CD1c-positive myeloid dendritic cell (primary cell): ENCODE results near the gene BROX.
"Not testable (repeated sequence)": the region's sequence is repeated elsewhere in the genome, so short reads cannot be mapped to it uniquely, and the experiment has no call there.

ENCODE experiments used
- DNase-seq: peaks from one replicate; pipeline ENCODE4 v3.0.0-alpha.2; 2016; ENCODE audit errors: extremely low spot score

The BROX gene

GRCh38 chr1:222712253-222713090 lies at the start of gene BROX, which contains the start of gene AIDA:
BROX (plus strand) TSS chr1:222712564; CDS start chr1:222715700, 3,136 bp downstream.
AIDA (minus strand) TSS chr1:222712491; CDS start chr1:222712317, 174 bp downstream.
- DNase-seq: peak; percentile 95

DNA sequence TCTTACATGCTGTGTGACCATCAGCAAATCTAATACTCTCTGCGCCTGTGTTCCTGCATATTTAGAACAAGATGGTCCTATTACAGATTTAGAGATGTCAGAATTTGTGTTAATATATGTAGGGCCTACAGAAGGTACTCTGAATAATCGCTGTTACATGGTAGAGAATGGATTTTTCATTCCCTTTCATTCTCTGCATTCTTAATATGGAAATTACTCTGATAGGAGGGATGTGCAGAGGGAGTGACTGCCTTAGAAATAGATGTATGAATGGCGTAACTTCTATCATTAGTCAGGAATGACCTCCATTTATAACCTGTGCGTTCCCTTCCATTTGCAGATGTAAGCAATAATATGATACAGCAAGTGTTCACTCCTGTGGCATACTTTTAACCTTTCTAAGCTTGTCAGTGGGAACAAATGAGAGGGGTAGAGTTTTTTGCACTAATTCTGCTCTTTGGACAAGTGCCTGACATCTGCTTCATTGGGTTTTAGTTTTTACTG lies 48.9 kb upstream of the BROX start:
- DNase-seq: no peak

DNA sequence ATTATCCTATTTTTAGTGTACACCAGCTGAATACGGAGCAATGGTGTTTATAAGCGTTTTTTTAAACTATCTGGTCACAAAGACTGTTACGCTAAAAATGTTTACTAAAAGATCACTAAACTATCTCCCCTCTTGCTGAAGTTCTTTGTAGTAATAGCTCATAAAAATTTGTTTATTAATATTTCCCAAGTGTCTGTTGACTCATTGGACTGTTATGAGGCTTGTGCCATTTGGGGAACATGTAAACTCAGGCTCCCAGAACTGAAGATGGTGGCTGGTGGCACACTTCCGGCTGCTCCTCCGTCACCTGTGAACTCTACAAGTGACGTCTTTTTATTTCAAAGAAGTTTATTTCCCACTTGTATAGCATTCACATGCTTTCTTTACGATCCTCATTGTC lies 46.4 kb upstream of the BROX start:
- no peak for DNase-seq

- not testable (repeated sequence) for DNase-seq
Measured at GRCh38 chr1:222668184-222668583, 44.2 kb upstream of the BROX start.

DNA sequence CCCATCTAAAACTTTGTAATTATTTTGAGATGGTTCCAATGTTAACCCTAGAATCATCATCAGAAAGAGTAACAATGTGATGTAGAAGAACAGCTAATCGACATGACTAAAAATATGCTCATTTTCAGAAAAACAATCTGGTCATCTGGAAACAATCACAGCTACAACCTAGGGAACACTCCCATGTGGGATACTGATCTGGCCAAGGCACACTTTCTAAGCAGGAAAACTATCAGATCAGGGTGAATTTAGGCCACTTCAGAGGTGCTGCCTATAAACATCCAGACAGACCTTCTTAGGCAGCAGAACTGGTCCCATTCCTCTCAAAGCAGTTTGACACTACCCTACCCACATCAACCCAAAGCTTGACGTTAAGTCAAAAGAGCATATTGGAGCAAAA lies 43.3 kb upstream of the BROX start:
- not testable (repeated sequence) for DNase-seq

- DNase-seq: no peak
Measured at GRCh38 chr1:222670110-222670509, 42.3 kb upstream of the BROX start.

DNA sequence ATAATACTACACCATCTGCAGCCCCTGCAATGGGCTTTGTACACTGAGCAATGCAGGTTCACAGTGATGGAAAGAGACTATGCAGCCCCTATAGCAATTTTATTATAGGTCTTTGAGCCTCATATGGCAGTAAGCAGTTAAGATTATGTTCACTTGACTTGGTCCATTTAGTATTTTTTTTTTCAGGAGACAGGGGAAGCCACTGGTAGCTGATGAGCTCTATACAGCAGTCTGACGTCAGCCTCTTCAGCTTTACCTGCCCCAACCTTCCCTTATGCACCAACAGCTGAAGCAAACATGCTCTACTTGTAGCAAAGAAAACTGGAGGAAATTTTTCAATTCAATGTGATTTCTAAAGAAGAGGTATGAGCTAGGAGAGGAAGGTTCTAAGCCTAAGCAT lies 32.3 kb upstream of the BROX start:
- no peak for DNase-seq

GRCh38 chr1:222691016-222691415 lies 21.3 kb upstream of the BROX start:
- DNase-seq: no peak

DNA sequence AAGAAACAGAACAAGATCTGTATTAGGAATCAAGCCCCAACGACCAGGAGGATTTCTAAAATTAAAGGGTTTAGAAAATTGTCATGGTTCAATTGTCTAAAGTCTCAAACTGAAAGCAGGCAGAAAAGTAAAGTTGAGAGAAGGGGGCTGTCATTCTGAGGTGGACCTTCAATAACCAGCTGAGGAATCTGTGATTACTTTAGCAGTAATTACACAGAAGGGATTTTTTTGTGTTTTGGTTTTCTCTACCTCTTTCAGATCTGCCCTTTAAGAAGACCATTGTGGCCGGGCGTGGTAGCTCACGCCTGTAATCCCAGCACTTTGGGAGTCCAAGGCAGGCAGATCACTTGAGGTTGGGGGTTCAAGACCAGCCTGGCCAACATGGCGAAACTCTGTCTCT lies 17.4 kb upstream of the BROX start:
- no peak for DNase-seq

- DNase-seq: no peak
Measured at GRCh38 chr1:222696741-222697140, 15.6 kb upstream of the BROX start.

- DNase-seq: no peak
Measured at GRCh38 chr1:222697203-222697602, 15.2 kb upstream of the BROX start.

DNA sequence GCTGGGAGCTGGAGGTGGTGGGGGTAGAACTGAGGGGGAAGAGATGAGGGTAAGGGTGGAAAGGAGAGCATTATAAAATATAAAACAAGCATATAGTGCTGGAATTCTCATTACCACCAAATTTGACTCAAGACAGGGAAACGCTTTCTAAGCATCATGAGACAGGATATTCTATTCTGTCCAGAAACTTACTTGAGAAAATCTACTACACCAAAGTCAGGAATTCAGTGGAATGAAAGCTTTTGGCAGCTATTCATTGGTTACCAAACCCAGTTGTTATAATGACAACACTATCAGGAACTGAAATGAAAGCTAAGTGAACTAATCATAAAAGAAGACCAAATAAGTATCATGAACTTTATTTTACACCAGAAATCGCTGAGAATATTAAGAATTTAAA lies 14.5 kb upstream of the BROX start:
- DNase-seq: no peak

DNA sequence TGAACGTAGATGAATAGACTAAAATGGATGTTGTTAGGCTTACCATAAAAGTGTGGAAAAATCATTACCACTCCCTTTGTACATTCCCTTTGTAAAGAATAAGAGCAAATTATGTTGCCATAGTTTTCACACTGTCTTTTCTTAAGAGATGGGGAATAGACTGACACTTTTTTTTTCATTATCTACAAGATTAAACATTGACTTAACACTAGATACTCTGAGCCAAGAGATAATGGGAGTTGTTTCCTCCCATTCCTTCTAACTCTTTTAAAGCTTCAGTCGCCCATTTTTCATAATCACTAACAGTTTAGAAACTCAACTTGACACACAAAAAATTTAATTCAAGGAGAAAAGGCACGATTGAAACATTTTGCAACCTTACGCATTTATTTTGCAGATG lies 10.2 kb upstream of the BROX start:
- DNase-seq: no peak

DNA sequence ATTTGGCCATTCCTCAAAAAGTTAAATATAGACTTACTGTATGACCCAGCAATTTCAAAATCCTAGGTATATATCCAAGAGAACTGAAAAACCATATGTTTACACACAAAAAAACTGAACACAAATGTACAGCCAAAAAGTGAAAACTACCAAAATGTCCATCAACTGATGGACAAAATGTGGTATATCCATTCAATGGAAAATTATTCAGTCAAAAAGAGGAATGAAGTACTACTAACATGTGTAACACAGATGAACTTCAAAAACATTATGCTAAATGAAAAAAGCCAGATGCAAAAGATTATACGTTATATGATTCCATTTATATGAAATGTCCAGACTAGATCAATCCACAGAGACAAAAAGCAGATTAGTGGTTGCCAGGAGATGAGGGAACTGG lies 8.1 kb upstream of the BROX start:
- no peak for DNase-seq

DNA sequence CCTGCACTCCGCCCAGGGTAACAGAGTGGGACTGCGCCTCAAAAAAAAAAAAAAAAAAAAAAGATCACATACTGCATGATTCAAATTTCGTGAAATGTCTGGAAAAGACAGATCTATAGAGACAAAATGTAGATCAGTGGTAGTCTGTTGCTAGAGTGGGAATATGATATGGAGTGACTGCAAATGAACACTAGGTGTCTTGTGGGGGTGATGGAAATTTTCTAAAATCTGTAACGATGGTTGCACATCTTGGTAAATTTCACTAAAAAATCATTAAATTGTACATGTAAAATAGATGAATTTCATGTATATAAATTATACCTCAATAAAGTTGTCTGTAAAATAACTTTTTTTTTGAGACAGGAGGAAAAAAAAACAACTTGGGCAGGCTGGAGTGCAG lies 5.5 kb upstream of the BROX start:
- no peak for DNase-seq

- DNase-seq: no peak
Measured at GRCh38 chr1:222709700-222710153, 2.6 kb upstream of the BROX start.

GRCh38 chr1:222711319-222712252 lies 778 bp upstream of the BROX start:
- DNase-seq: peak; percentile 45

- peak; percentile 97 for DNase-seq
Measured at GRCh38 chr1:222713091-222713961, 962 bp downstream of the BROX start.

DNA sequence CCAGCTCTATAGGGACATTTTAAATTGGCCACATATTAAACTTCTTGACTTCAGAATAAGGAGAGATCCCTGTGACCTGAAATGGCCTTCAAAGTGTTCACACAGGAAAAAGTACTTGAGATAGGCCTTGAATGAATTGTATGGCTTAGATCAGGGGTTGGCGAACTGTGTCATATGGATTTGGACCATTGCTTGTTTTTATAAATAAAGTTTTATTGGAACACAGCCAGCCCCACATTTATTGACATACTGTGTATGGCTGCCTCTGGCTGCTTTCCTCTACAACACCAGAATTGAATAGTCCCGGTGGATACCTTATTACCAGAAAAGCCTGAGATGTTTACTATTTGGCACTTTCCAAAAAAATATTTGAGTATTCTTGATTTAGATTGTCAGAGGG lies 4.0 kb downstream of the BROX start:
- no peak for DNase-seq

DNA sequence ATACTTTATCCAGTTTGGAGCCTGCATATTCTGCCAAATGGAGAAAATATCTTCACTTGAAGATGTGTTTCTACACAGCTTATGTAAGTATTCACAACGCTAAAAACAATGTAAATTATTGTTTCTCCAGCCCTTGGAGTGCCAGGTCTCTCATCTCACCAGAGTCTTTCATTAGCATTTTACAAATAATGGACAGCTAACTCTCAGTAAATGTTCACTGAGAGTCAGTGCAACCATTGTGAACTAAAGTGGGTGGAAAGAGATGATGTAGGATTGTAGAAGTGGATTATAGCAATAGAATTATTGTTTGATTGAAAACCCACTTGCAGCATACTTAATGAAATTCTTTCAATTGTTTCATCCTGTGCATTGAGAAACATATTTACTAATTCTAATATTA lies 16.4 kb downstream of the BROX start:
- DNase-seq: no peak

GRCh38 chr1:222730866-222731265 lies 18.5 kb downstream of the BROX start:
- DNase-seq: peak; percentile 66
